DND-41 (cell line): ENCODE data around the gene DNHD1.
A peak's percentile ranks its signal among the peaks of the same experiment; 100 is the strongest.

Experiments
- ATAC-seq: fragments of 200-7000 bp; cut with Tn5 transposase; 3 replicates; pipeline ENCODE4 v1.9.1; 2021; ENCODE audit warnings: low read depth; ENCODE audit not compliant: insufficient read depth
- DNase-seq: peaks from one replicate; pipeline ENCODE4 v3.0.0-alpha.2; 2020
- H2AFZ ChIP-seq: 2 replicates; pipeline ENCODE4 v1.6.0; 2012; ENCODE audit warnings: low read depth, low read length
- H3K27ac ChIP-seq: 2 replicates; pipeline ENCODE4 v1.5.1; 2012; ENCODE audit warnings: low read length, inconsistent platforms
- H3K27me3 ChIP-seq: fragments of 200-600 bp; sonication (generic); 2 replicates; pipeline ENCODE4 v1.6.0; 2012; ENCODE audit warnings: low read length, mild to moderate bottlenecking, inconsistent platforms; ENCODE audit not compliant: insufficient read depth, poor library complexity
- H3K36me3 ChIP-seq: 2 replicates; pipeline ENCODE4 v1.5.1; 2012; ENCODE audit warnings: low read length, inconsistent platforms; ENCODE audit not compliant: insufficient read depth
- H3K4me1 ChIP-seq: 2 replicates; pipeline ENCODE4 v1.5.1; 2012; ENCODE audit warnings: mild to moderate bottlenecking, low read length; ENCODE audit not compliant: insufficient read depth
- H3K4me2 ChIP-seq: 2 replicates; pipeline ENCODE4 v1.6.0; 2012; ENCODE audit warnings: mild to moderate bottlenecking, moderate library complexity, low read length, inconsistent platforms; ENCODE audit not compliant: insufficient read depth
- H3K4me3 ChIP-seq, 2 experiments: fragments of 200-600 bp in 1 of 2; shearing (Covaris generic) in 1 of 2; 2 replicates each; pipeline ENCODE4 v1.5.1; 2012 to 2016; ENCODE audit warnings: inconsistent platforms in 2 of 2, low read length in 2 of 2, mild to moderate bottlenecking in 2 of 2, low read depth in 1 of 2, moderate library complexity in 1 of 2
- H3K79me2 ChIP-seq: 2 replicates; pipeline ENCODE4 v1.6.0; 2012; ENCODE audit warnings: low read length, inconsistent platforms; ENCODE audit not compliant: insufficient read depth
- H3K9ac ChIP-seq: 2 replicates; pipeline ENCODE4 v1.6.0; 2012; ENCODE audit warnings: low read depth, mild to moderate bottlenecking, inconsistent platforms, low read length, moderate library complexity
- H3K9me3 ChIP-seq: 2 replicates; pipeline ENCODE4 v1.5.1; 2012; ENCODE audit warnings: low read length, moderate library complexity, mild to moderate bottlenecking, inconsistent platforms; ENCODE audit not compliant: insufficient read depth, severe bottlenecking
- H4K20me1 ChIP-seq: 2 replicates; pipeline ENCODE4 v1.6.0; 2012; ENCODE audit warnings: low read length; ENCODE audit not compliant: insufficient read depth
- EZH2 ChIP-seq: IDR thresholded peaks from 3 replicates; pipeline ENCODE4 v1.6.1; 2012; ENCODE audit warnings: borderline replicate concordance, low read depth, mild to moderate bottlenecking, moderate library complexity, low read length, inconsistent platforms; ENCODE audit not compliant: severe bottlenecking
- TF ChIP-seq, protein P1 (sequence below): IDR thresholded peaks from 2 replicates; pipeline ENCODE4 v1.5.1; 2012; ENCODE audit warnings: borderline replicate concordance, low read length, moderate library complexity, mild to moderate bottlenecking; ENCODE audit not compliant: poor library complexity, severe bottlenecking; ENCODE audit errors: extremely low read depth

Gene DNHD1

DNA sequence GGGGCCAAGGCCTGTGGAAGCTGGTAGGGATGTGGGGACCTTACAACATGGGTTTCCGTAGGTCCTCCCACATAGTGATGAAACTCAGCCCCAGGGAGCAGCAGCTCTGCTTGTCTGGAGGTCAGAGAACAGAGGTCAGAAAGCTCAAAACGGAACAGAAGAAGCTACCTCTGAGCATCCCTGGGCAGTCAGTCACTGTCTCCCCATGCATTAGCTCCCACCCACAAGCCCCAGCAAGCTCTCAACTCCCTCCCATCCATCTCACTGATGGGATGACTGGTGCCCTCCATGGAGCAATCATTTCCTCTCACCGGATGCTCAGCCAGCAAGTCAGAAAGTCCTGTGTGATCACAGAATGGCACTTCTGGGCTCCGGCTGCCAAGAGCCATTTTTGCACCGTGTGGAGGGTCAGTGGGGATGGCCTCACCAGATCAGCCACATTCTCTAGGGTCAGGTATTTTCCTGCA, 120.3 kb downstream of the DNHD1 start:
- Histone ChIP-seq H4K20me1 (no peaks in the 10 kb centered on the region), H3K79me2 (peaks cover 24% of the 10 kb centered on the region), H3K36me3 (peaks cover 27% of the 10 kb centered on the region), H3K27ac (no peak overlapping the region), H3K4me1 (peaks cover 40% of the 10 kb centered on the region), H2AFZ (no peak overlapping the region), H3K9ac (no peak overlapping the region), H3K27me3 (no peaks in the 10 kb centered on the region), H3K4me2 (0 out of 2 replicates have a peak overlapping the region, but pooled peaks have one; percentile 94), H3K4me3 (no peak overlapping the region), H3K9me3 (no peaks in the 10 kb centered on the region)
- TF ChIP-seq, protein P1, sequence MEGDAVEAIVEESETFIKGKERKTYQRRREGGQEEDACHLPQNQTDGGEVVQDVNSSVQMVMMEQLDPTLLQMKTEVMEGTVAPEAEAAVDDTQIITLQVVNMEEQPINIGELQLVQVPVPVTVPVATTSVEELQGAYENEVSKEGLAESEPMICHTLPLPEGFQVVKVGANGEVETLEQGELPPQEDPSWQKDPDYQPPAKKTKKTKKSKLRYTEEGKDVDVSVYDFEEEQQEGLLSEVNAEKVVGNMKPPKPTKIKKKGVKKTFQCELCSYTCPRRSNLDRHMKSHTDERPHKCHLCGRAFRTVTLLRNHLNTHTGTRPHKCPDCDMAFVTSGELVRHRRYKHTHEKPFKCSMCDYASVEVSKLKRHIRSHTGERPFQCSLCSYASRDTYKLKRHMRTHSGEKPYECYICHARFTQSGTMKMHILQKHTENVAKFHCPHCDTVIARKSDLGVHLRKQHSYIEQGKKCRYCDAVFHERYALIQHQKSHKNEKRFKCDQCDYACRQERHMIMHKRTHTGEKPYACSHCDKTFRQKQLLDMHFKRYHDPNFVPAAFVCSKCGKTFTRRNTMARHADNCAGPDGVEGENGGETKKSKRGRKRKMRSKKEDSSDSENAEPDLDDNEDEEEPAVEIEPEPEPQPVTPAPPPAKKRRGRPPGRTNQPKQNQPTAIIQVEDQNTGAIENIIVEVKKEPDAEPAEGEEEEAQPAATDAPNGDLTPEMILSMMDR, result no peak
- TF ChIP-seq EZH2, result no peak
- ATAC-seq (no peak), DNase-seq (no peak)

DNA sequence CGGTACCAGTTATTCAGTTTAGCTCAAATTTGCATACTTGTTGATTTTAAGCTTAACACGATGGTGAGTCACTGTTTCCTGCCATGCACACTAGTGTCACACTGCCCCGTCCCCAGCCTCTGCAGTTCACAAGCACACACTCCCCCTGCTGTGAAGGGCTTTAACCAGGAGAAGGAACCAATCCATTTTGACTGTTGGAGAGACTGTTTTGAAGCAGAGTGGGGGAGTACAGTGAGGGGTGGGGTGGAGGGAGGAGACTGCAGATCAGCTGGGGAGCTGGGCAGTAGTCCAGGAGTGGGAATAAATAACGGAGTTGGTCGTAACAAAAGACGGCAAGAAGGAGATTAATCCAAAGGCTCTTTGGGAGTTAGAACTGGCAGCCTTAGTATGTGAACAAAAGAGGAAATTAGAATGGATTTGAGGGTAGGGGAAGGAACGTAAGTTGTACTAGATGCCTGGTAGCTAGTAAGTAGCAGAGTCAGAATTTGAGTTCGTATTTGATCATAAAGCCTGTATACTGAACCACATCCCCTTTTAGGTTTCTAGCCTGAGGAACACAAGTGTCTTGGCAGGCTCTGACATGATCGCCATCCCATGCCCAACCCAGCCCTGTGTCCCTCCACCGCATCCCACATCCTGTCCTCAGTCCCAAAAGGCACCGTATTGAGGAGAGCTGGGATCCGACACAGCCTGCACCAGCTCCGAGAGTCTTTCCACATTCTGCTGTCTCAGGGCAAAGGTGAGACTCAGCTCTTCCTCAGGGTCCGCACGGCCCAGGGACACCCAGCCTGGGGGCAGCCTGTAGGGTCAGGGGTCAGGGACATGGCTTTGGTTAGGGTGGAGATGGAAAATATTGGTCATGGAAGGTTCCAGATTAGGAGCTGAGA, 121.3 kb downstream of the DNHD1 start:
- no peak for ATAC-seq
- DNase-seq, result no peak

DNA sequence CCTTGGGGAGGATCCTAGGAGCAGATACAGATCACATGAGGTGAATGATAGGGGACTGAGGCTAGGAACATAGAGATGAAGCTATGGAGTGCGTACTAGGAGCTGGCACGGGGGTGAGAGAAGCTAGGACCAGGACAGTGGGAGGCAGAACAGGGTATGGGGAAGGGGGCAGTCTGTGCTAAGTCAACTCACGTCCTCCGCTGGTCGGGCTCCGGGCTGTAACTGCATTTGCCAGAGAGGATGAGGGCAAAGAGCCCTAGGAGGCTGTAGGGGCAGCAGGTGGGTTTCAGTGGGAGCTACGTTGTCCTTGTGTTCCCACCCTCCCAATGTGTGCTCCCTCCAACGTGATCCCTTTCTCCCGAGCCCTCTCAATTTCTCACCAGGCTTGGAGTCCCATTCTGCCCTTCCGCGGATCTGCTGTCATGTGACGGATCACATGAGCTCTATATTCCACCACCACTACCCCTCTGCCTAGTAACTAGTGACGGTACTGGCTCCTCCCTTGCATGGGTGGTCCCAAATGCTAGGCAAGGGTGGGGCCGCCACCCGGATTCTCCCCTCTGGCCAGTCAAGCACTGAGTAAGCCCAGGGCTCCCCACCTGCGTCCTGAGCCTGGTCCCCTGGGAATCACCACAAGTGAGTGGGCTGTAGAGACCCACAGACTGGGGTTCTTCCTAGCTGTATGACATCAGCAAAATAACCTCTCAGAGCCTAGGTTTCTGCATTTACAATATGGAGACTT, 122.1 kb downstream of the DNHD1 start, which contains the start of gene TPP1:
Gene TPP1, minus strand, starts transcription at position 419 of the 742 bp plus-strand sequence. Its CDS starts 22 bp downstream, at position 397.
- peak; percentile 93 for DNase-seq

More for the DNA sequence above, 121.3 kb downstream of the DNHD1 start:
- TF ChIP-seq, protein P1, result no peak
- Histone ChIP-seq H3K27ac (peak overlapping the region; percentile 78), H3K9ac (peak overlapping the region; percentile 65), H2AFZ (peak overlapping the region; percentile 90; the same call in 1 of the 2 replicates), H3K79me2 (peaks cover 24% of the 10 kb centered on the region), H3K9me3 (no peaks in the 10 kb centered on the region), H3K4me3 (peak overlapping the region; percentile 44 to 81; a peak in 3 of 4 replicates), H4K20me1 (no peaks in the 10 kb centered on the region), H3K36me3 (peaks cover 27% of the 10 kb centered on the region), H3K4me2 (peak overlapping the region; percentile 94), H3K4me1 (peaks cover 31% of the 10 kb centered on the region), H3K27me3 (no peaks in the 10 kb centered on the region)

More for the DNA sequence above, 122.1 kb downstream of the DNHD1 start, which contains the start of gene TPP1:
- Histone ChIP-seq H3K27ac (peak within 1 kb of the TSS; percentile 78), H3K4me3 (peak within 1 kb of the TSS; percentile 44 to 81; a peak in 3 of 4 replicates), H3K27me3 (no peaks in the 10 kb centered on the region), H3K4me1 (peaks cover 24% of the 10 kb centered on the region), H3K9me3 (no peaks in the 10 kb centered on the region), H3K36me3 (peaks cover 27% of the 10 kb centered on the region), H4K20me1 (no peaks in the 10 kb centered on the region), H3K9ac (peak within 1 kb of the TSS; percentile 65), H3K4me2 (peak within 1 kb of the TSS; percentile 94), H2AFZ (peak within 1 kb of the TSS; percentile 90), H3K79me2 (peaks cover 24% of the 10 kb centered on the region)
- TF ChIP-seq EZH2, result no peak
- TF ChIP-seq, protein P1, result no peak
- ATAC-seq, result peak; percentile 99
